Measurements from ENCODE around the gene SENP6.

DNA sequence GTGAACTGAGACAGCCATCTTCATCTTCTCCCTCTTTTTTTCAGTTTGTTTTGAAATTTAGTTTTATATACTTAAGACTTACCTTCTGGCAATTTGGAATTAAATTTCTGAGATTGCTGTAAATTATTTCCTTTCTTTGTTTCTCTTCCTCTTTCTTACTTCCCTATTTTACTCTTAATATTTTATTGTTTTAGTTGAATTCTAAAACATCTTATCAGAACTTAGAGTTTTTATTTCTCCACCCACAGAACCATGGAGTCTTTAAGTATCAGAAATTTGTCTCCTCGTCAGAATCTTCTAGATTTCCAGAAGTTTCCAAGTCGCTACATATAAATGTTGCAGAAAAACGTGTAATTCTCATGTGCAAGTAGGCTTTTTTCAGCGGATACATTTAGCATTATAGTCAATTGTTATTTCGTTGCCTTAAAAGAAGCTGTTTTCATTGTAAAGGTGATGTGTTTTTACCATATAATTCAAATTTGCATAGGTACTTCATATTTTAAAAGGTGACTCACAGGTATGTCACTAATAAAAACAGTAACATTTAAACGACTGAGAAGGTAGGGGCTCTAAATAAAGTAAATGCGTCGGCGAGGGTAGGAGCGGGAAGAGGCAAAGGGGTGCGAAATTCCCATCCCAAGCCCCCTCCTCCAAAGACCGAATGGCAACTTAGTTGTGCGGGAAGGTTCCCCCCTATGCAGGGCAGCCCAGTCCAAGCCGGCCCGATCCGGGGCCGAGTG lies 146.5 kb downstream of the SENP6 start:
- TF ChIP-seq, protein P1, sequence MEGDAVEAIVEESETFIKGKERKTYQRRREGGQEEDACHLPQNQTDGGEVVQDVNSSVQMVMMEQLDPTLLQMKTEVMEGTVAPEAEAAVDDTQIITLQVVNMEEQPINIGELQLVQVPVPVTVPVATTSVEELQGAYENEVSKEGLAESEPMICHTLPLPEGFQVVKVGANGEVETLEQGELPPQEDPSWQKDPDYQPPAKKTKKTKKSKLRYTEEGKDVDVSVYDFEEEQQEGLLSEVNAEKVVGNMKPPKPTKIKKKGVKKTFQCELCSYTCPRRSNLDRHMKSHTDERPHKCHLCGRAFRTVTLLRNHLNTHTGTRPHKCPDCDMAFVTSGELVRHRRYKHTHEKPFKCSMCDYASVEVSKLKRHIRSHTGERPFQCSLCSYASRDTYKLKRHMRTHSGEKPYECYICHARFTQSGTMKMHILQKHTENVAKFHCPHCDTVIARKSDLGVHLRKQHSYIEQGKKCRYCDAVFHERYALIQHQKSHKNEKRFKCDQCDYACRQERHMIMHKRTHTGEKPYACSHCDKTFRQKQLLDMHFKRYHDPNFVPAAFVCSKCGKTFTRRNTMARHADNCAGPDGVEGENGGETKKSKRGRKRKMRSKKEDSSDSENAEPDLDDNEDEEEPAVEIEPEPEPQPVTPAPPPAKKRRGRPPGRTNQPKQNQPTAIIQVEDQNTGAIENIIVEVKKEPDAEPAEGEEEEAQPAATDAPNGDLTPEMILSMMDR (IDR thresholded peaks at IDR 0.05; ENCODE audit: low read depth, low read length, missing input control): no peak
- TF ChIP-seq, protein P2, sequence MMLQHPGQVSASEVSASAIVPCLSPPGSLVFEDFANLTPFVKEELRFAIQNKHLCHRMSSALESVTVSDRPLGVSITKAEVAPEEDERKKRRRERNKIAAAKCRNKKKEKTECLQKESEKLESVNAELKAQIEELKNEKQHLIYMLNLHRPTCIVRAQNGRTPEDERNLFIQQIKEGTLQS (IDR thresholded peaks at IDR 0.05): no peak
- no peak for TF ChIP-seq JUND (IDR thresholded peaks at IDR 0.05)
- TF ChIP-seq GABPA (IDR thresholded peaks at IDR 0.05 in 1 of 2, conservative IDR thresholded peaks at IDR 0.05 in 1 of 2): no peak
- TF ChIP-seq, protein P3, sequence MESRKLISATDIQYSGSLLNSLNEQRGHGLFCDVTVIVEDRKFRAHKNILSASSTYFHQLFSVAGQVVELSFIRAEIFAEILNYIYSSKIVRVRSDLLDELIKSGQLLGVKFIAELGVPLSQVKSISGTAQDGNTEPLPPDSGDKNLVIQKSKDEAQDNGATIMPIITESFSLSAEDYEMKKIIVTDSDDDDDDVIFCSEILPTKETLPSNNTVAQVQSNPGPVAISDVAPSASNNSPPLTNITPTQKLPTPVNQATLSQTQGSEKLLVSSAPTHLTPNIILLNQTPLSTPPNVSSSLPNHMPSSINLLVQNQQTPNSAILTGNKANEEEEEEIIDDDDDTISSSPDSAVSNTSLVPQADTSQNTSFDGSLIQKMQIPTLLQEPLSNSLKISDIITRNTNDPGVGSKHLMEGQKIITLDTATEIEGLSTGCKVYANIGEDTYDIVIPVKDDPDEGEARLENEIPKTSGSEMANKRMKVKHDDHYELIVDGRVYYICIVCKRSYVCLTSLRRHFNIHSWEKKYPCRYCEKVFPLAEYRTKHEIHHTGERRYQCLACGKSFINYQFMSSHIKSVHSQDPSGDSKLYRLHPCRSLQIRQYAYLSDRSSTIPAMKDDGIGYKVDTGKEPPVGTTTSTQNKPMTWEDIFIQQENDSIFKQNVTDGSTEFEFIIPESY (IDR thresholded peaks at IDR 0.05): no peak
- TF ChIP-seq YY1 (IDR thresholded peaks at IDR 0.05): no peak
- TF ChIP-seq, protein P4, sequence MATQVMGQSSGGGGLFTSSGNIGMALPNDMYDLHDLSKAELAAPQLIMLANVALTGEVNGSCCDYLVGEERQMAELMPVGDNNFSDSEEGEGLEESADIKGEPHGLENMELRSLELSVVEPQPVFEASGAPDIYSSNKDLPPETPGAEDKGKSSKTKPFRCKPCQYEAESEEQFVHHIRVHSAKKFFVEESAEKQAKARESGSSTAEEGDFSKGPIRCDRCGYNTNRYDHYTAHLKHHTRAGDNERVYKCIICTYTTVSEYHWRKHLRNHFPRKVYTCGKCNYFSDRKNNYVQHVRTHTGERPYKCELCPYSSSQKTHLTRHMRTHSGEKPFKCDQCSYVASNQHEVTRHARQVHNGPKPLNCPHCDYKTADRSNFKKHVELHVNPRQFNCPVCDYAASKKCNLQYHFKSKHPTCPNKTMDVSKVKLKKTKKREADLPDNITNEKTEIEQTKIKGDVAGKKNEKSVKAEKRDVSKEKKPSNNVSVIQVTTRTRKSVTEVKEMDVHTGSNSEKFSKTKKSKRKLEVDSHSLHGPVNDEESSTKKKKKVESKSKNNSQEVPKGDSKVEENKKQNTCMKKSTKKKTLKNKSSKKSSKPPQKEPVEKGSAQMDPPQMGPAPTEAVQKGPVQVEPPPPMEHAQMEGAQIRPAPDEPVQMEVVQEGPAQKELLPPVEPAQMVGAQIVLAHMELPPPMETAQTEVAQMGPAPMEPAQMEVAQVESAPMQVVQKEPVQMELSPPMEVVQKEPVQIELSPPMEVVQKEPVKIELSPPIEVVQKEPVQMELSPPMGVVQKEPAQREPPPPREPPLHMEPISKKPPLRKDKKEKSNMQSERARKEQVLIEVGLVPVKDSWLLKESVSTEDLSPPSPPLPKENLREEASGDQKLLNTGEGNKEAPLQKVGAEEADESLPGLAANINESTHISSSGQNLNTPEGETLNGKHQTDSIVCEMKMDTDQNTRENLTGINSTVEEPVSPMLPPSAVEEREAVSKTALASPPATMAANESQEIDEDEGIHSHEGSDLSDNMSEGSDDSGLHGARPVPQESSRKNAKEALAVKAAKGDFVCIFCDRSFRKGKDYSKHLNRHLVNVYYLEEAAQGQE (IDR thresholded peaks at IDR 0.05): no peak
- no peak for TF ChIP-seq TAF1 (conservative IDR thresholded peaks at IDR 0.05)
- no peak for TF ChIP-seq EGR1 (IDR thresholded peaks at IDR 0.05; ENCODE audit: low read depth in 2 of 2)
- no peak for TF ChIP-seq FOXA1 (IDR thresholded peaks at IDR 0.05)
- TF ChIP-seq SP1 (IDR thresholded peaks at IDR 0.05): no peak
- TF ChIP-seq, protein P5, sequence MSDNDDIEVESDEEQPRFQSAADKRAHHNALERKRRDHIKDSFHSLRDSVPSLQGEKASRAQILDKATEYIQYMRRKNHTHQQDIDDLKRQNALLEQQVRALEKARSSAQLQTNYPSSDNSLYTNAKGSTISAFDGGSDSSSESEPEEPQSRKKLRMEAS (IDR thresholded peaks at IDR 0.05): no peak
- no peak for TF ChIP-seq RXRA (IDR thresholded peaks at IDR 0.05)

Data from liver (tissue), 3 donors.